Neural cell (in vitro differentiated cells): ENCODE results near the gene AZU1. TPM values are rescaled to one million over a fixed set of nuclear protein-coding genes. Genes with fewer than 3 reads are reported as not detected.
A peak's percentile ranks its signal among the peaks of the same experiment; 100 is the strongest.

Source experiments
- H2AFZ ChIP-seq: fragments of 200-600, 300-800 bp; sonication (generic), shearing (Covaris generic); 2 replicates; pipeline ENCODE4 v1.6.0; 2014; ENCODE audit warnings: low read depth, mild to moderate bottlenecking, antibody characterized with exemption, low read length, moderate library complexity
- H3F3A ChIP-seq: fragments of 200-600 bp; shearing (Covaris generic); 2 replicates; pipeline ENCODE4 v1.6.1; 2016; ENCODE audit warnings: mild to moderate bottlenecking, moderate library complexity, mixed read lengths, antibody characterized with exemption, low read length; ENCODE audit not compliant: insufficient read depth, poor library complexity, severe bottlenecking
- H3K27ac ChIP-seq: fragments of 200-600, 300-800 bp; sonication (generic), shearing (Covaris generic); 2 replicates; pipeline ENCODE4 v1.5.1; 2014; ENCODE audit warnings: mild to moderate bottlenecking, low read length, moderate library complexity
- H3K27me3 ChIP-seq: fragments of 300-800, 200-600 bp; sonication (generic), shearing (Covaris generic); 2 replicates; pipeline ENCODE4 v1.6.0; 2014; ENCODE audit warnings: mild to moderate bottlenecking, low read depth, low read length, moderate library complexity; ENCODE audit not compliant: insufficient read depth
- H3K36me3 ChIP-seq: fragments of 300-800, 200-600 bp; sonication (generic), shearing (Covaris generic); 2 replicates; pipeline ENCODE4 v1.5.1; 2014; ENCODE audit warnings: mild to moderate bottlenecking, antibody characterized with exemption, low read length, moderate library complexity; ENCODE audit not compliant: insufficient read depth
- H3K4me2 ChIP-seq: fragments of 300-800, 200-600 bp; sonication (generic), shearing (Covaris generic); 2 replicates; pipeline ENCODE4 v1.6.0; 2014; ENCODE audit warnings: mild to moderate bottlenecking, low read length
- H3K4me3 ChIP-seq: fragments of 300-800, 200-600 bp; sonication (generic), shearing (Covaris generic); 2 replicates; pipeline ENCODE4 v1.5.1; 2014; ENCODE audit warnings: mild to moderate bottlenecking, low read length, moderate library complexity
- H3K79me2 ChIP-seq: fragments of 200-600 bp; shearing (Covaris generic); replicated peaks from 2 replicates; pipeline ENCODE4 v1.6.0; 2014; ENCODE audit warnings: mild to moderate bottlenecking, low read length, moderate library complexity; ENCODE audit not compliant: insufficient read depth
- H3K9ac ChIP-seq: fragments of 300-800, 200-600 bp; sonication (generic), shearing (Covaris generic); 2 replicates; pipeline ENCODE4 v1.6.1; 2016; ENCODE audit warnings: mild to moderate bottlenecking, low read length, mixed read lengths
- H3K9me2 ChIP-seq: fragments of 200-600 bp; shearing (Covaris generic); 2 replicates; pipeline ENCODE4 v1.6.1; 2016; ENCODE audit warnings: mild to moderate bottlenecking, low read length, mixed read lengths; ENCODE audit not compliant: insufficient read depth
- H3K9me3 ChIP-seq: fragments of 200-600, 300-800 bp; sonication (generic), shearing (Covaris generic); 2 replicates; pipeline ENCODE4 v1.6.1; 2016; ENCODE audit warnings: mild to moderate bottlenecking, mixed run types, low read length, moderate library complexity, mixed read lengths
- H4K20me1 ChIP-seq: fragments of 200-600 bp; shearing (Covaris generic); 2 replicates; pipeline ENCODE4 v1.6.1; 2016; ENCODE audit warnings: mild to moderate bottlenecking, mixed run types; ENCODE audit not compliant: insufficient read depth
- EP300 ChIP-seq: fragments of 450-650 bp; conservative IDR thresholded peaks from 2 replicates; pipeline ENCODE4 v1.6.1; 2014; ENCODE audit warnings: antibody characterized with exemption, mild to moderate bottlenecking, moderate library complexity; ENCODE audit not compliant: poor library complexity, severe bottlenecking
- MXI1 ChIP-seq: fragments of 450-650 bp; conservative IDR thresholded peaks from 2 replicates; pipeline ENCODE4 v1.6.1; 2014; ENCODE audit warnings: antibody characterized with exemption, mild to moderate bottlenecking; ENCODE audit not compliant: poor library complexity, severe bottlenecking
- POLR2AphosphoS5 ChIP-seq: IDR thresholded peaks from 2 replicates; pipeline ENCODE4 v1.6.1; 2012
- RAD21 ChIP-seq: fragments of 450-650 bp; conservative IDR thresholded peaks from 2 replicates; pipeline ENCODE4 v1.6.1; 2014; ENCODE audit warnings: antibody characterized with exemption, mild to moderate bottlenecking, moderate library complexity
- TAF1 ChIP-seq: IDR thresholded peaks from 2 replicates; pipeline ENCODE4 v1.6.1; 2012; ENCODE audit warnings: low read depth
- polyA plus RNA-seq: library from polyadenylated mRNA; depleted of rRNA; stranded (reverse); fragments of >200 nt; gene quantifications from 2 replicates; pipeline ENCODE4 v1.2.3, GENCODE V29; 2014
- TF ChIP-seq, protein P1 (sequence below): fragments of 450-650 bp; IDR thresholded peaks from 2 replicates; pipeline ENCODE4 v1.5.1; 2014; ENCODE audit warnings: antibody characterized with exemption, mild to moderate bottlenecking, moderate library complexity; ENCODE audit not compliant: poor library complexity, severe bottlenecking
- TF ChIP-seq, protein P2 (sequence below): IDR thresholded peaks from 2 replicates; pipeline ENCODE4 v1.6.1; 2012; ENCODE audit warnings: borderline replicate concordance

Gene AZU1
- polyA plus RNA-seq, 1 donor from 2014 or later = 1.1 TPM

DNA sequence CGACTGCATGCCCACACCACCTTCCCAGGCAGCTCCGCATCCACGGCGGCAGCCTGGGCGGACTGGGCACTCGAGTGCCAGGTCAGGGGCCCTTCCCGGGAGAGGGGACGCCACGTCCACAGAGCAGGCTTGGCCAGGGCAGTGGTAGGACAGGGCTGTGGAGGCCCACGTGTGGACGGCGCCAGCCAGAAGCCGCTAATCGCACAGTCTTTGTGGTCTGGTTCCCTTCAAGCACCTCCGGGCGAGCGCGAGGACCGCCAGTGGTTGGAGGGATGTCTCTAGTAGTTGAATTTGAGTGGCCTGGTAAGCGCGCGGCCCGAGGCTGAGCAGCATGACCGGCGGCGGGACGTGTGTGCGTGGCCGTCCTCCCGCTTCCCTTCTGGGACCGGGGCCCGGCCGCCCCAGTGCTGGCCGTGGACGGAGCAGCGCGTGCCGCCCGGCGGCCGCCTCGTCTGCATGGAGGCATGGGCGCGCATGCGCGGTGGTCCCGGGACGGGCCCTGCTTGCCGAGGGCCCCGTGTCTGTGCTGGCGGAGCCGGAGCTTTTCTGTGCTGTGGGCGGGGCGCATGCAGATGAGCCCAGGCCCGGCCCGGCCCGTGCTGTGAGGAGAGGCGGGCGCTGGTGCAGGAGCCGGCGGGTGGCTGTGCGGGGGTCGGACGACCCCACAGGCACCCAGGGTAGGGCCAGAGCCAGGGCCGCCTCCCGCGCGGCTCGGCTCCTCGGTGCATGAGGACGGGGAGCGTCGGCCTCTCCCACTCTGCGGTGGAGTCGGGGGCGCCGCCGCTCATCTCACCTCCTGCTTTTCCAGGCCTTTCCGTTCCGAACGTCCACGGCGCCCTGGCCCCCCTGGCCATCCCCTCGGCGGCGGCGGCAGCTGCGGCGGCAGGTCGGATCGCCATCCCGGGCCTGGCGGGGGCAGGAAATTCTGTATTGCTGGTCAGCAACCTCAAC lies 21.8 kb upstream of the AZU1 start:
- Histone ChIP-seq H3K4me3 (no peak overlapping the region), H3K9me2 (no peaks in the 10 kb centered on the region), H3K27ac (no peak overlapping the region), H3K4me2 (no peak overlapping the region), H3F3A (no peaks in the 10 kb centered on the region), H3K9me3 (no peaks in the 10 kb centered on the region), H2AFZ (no peak overlapping the region), H4K20me1 (peaks cover 32% of the 10 kb centered on the region), H3K9ac (no peak overlapping the region), H3K79me2 (peaks cover 34% of the 10 kb centered on the region), H3K27me3 (no peaks in the 10 kb centered on the region), H3K36me3 (no peaks in the 10 kb centered on the region)
- no peak for TF ChIP-seq TAF1
- peak; percentile 9 for TF ChIP-seq POLR2AphosphoS5

DNA sequence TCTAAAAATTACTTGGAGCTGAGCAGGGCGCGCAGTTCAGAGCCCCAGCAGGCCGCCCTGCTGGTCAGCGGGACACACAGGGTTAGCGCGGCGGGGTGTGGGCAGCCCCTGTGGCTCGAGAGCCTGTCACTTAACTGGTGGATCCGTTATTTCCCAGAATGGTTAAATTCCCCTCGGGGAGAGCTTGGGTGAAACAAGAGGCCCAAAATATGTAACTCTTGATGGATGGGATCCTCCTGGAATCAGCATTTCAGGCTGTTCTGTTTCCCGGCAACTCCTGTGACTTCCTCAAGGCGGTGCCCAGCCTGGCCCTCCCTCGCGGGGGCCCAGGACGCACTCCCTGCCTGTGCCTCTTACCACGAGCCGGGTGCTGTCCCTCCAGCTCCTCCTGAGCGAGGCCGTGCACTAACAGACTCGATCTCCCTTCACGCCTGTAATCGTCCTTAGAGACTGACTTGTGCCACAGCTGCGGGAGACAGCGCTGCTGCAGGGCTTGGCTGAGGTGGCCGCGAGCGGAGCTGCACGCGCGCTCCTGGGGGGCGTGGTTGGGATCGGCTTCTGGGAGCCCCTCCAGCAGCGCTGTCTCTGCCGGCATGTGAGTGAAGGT lies 20.7 kb upstream of the AZU1 start:
- Histone ChIP-seq H3K9ac (no peak overlapping the region), H3K9me2 (no peaks in the 10 kb centered on the region), H3K4me3 (no peak overlapping the region), H3K36me3 (no peaks in the 10 kb centered on the region), H3K9me3 (no peaks in the 10 kb centered on the region), H3F3A (no peaks in the 10 kb centered on the region), H3K79me2 (peaks cover 24% of the 10 kb centered on the region), H4K20me1 (peaks cover 31% of the 10 kb centered on the region), H3K27me3 (no peaks in the 10 kb centered on the region), H3K4me2 (no peak overlapping the region), H3K27ac (no peak overlapping the region), H2AFZ (no peak overlapping the region)
- TF ChIP-seq, protein P1, sequence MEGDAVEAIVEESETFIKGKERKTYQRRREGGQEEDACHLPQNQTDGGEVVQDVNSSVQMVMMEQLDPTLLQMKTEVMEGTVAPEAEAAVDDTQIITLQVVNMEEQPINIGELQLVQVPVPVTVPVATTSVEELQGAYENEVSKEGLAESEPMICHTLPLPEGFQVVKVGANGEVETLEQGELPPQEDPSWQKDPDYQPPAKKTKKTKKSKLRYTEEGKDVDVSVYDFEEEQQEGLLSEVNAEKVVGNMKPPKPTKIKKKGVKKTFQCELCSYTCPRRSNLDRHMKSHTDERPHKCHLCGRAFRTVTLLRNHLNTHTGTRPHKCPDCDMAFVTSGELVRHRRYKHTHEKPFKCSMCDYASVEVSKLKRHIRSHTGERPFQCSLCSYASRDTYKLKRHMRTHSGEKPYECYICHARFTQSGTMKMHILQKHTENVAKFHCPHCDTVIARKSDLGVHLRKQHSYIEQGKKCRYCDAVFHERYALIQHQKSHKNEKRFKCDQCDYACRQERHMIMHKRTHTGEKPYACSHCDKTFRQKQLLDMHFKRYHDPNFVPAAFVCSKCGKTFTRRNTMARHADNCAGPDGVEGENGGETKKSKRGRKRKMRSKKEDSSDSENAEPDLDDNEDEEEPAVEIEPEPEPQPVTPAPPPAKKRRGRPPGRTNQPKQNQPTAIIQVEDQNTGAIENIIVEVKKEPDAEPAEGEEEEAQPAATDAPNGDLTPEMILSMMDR = no peak
- TF ChIP-seq MXI1 (no peak), TAF1 (no peak), RAD21 (no peak), POLR2AphosphoS5 (no peak), EP300 (no peak)
- TF ChIP-seq, protein P2, sequence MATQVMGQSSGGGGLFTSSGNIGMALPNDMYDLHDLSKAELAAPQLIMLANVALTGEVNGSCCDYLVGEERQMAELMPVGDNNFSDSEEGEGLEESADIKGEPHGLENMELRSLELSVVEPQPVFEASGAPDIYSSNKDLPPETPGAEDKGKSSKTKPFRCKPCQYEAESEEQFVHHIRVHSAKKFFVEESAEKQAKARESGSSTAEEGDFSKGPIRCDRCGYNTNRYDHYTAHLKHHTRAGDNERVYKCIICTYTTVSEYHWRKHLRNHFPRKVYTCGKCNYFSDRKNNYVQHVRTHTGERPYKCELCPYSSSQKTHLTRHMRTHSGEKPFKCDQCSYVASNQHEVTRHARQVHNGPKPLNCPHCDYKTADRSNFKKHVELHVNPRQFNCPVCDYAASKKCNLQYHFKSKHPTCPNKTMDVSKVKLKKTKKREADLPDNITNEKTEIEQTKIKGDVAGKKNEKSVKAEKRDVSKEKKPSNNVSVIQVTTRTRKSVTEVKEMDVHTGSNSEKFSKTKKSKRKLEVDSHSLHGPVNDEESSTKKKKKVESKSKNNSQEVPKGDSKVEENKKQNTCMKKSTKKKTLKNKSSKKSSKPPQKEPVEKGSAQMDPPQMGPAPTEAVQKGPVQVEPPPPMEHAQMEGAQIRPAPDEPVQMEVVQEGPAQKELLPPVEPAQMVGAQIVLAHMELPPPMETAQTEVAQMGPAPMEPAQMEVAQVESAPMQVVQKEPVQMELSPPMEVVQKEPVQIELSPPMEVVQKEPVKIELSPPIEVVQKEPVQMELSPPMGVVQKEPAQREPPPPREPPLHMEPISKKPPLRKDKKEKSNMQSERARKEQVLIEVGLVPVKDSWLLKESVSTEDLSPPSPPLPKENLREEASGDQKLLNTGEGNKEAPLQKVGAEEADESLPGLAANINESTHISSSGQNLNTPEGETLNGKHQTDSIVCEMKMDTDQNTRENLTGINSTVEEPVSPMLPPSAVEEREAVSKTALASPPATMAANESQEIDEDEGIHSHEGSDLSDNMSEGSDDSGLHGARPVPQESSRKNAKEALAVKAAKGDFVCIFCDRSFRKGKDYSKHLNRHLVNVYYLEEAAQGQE = no peak
